CD4-positive, alpha-beta T cell (primary cell): Measurements from ENCODE around the gene SLC11A2. TPM values are rescaled to one million over a fixed set of nuclear protein-coding genes. Genes with fewer than 3 reads are reported as not detected.
"Not testable (repeated sequence)": the region's sequence is repeated elsewhere in the genome, so short reads cannot be mapped to it uniquely, and the experiment has no call there.

Experiments
- ATAC-seq: fragments of 200-7000 bp; cut with Tn5 transposase; one replicate; pipeline ENCODE4 v1.10.0; 2022; ENCODE audit warnings: mild to moderate bottlenecking; ENCODE audit not compliant: poor library complexity
- CTCF ChIA-PET: fragments of 350-600 bp; sonication (Branson Sonifier 250); formaldehyde crosslinking; loops from one replicate; lab custom pipeline; 2021; ENCODE audit warnings: antibody characterized with exemption, inconsistent platforms; lab: Charles Lee
- POLR2A ChIA-PET: fragments of 350-600 bp; sonication (Branson Sonifier 250); formaldehyde crosslinking; loops from one replicate; lab custom pipeline; 2021; ENCODE audit warnings: antibody characterized with exemption, inconsistent platforms; lab: Charles Lee
- DNase-seq, 14 experiments: peaks; one replicate each; pipeline ENCODE4 v3.0.0-alpha.2; 2013 to 2020; ENCODE audit warnings: mixed read lengths in 2 of 14
- H3K27ac ChIP-seq, 2 donors: one replicate each; pipeline versions ENCODE4 v1.5.1 to v1.7.0; 2013; ENCODE audit warnings: low read length in 2 of 2, low read depth in 1 of 2, mild to moderate bottlenecking in 1 of 2
- H3K27me3 ChIP-seq, 2 experiments: 1 replicate in 1 of 2; 2 replicates in 1 of 2; pipeline versions ENCODE4 v1.6.1 to v1.7.0; 2013; ENCODE audit warnings: low read length in 2 of 2, control low read depth in 1 of 2, mild to moderate bottlenecking in 1 of 2, moderate library complexity in 1 of 2; ENCODE audit not compliant: insufficient read depth in 2 of 2, control insufficient read depth in 1 of 2
- H3K36me3 ChIP-seq: one replicate; pipeline ENCODE4 v1.6.1; 2013; ENCODE audit warnings: low read length, control low read depth; ENCODE audit not compliant: insufficient read depth
- H3K4me1 ChIP-seq: one replicate; pipeline ENCODE4 v1.6.1; 2013; ENCODE audit warnings: low read length, control low read depth; ENCODE audit not compliant: insufficient read depth
- H3K4me3 ChIP-seq: one replicate; pipeline ENCODE4 v1.5.1; 2013; ENCODE audit warnings: mild to moderate bottlenecking, low read length, moderate library complexity
- H3K9me3 ChIP-seq, 2 experiments: 1 replicate in 1 of 2; 2 replicates in 1 of 2; pipeline versions ENCODE4 v1.6.1 to v1.7.0; 2013; ENCODE audit warnings: low read length in 2 of 2, mild to moderate bottlenecking in 2 of 2, control low read depth in 1 of 2, moderate library complexity in 1 of 2; ENCODE audit not compliant: control insufficient read depth in 1 of 2, insufficient read depth in 1 of 2
- H3K27ac Mint-ChIP-seq: one replicate; pipeline ENCODE4 v1.8.0; 2020; ENCODE audit warnings: mixed read lengths
- H3K27me3 Mint-ChIP-seq: one replicate; pipeline ENCODE4 v1.8.0; 2021; ENCODE audit warnings: mixed read lengths
- H3K36me3 Mint-ChIP-seq: one replicate; pipeline ENCODE4 v1.8.0; 2021; ENCODE audit warnings: low read depth, mixed read lengths
- H3K4me1 Mint-ChIP-seq: one replicate; pipeline ENCODE4 v1.8.0; 2021; ENCODE audit warnings: low read depth, mixed read lengths
- H3K4me3 Mint-ChIP-seq: one replicate; pipeline ENCODE4 v1.8.0; 2020; ENCODE audit warnings: mild to moderate bottlenecking, mixed read lengths
- H3K9me3 Mint-ChIP-seq: one replicate; pipeline ENCODE4 v1.8.0; 2020; ENCODE audit warnings: mixed read lengths
- intact Hi-C, 2 experiments: fragments of 100-400 bp; cut with DNase I in 1 of 2; cut with micrococcal nuclease in 1 of 2; formaldehyde crosslinking; loops; one replicate each; pipeline versions ENCODE4 v1.15.1 to v1.9.0; 2023 to 2025; cut with DNase I, micrococcal nuclease
- total RNA-seq, 174 experiments: library from RNA in 2 of 174; stranded (reverse) in 2 of 174; gene quantifications; one replicate each; pipeline ENCODE4 v1.2.3 and lab custom pipeline; 2021 to 2026
- TF ChIP-seq, protein P1 (sequence below): fragments of 200-600 bp; IDR thresholded peaks from one replicate; pipeline ENCODE4 v1.8.0; 2022; ENCODE audit warnings: antibody characterized with exemption, mild to moderate bottlenecking

SLC11A2 gene
- total RNA-seq, 2 experiments from 2014 or later, result 43.6 to 47.7 TPM

GRCh38 chr12:50955288-50955687, 70.9 kb downstream of the SLC11A2 start:
- no peaks in the 10 kb centered on the region for H3K9me3 ChIP-seq
- intact Hi-C loops, result no loop called here
- ATAC-seq, result no peak
- TF ChIP-seq, protein P1, sequence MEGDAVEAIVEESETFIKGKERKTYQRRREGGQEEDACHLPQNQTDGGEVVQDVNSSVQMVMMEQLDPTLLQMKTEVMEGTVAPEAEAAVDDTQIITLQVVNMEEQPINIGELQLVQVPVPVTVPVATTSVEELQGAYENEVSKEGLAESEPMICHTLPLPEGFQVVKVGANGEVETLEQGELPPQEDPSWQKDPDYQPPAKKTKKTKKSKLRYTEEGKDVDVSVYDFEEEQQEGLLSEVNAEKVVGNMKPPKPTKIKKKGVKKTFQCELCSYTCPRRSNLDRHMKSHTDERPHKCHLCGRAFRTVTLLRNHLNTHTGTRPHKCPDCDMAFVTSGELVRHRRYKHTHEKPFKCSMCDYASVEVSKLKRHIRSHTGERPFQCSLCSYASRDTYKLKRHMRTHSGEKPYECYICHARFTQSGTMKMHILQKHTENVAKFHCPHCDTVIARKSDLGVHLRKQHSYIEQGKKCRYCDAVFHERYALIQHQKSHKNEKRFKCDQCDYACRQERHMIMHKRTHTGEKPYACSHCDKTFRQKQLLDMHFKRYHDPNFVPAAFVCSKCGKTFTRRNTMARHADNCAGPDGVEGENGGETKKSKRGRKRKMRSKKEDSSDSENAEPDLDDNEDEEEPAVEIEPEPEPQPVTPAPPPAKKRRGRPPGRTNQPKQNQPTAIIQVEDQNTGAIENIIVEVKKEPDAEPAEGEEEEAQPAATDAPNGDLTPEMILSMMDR, result no peak
- ChIA-PET POLR2A (no interaction called here), CTCF (interaction anchor here (0.6 kb wide), 1 partner anchor 547 kb away, joined by 4 read pairs; no protein-coding TSS in a partner anchor)
- Mint-ChIP-seq H3K27ac (no peak overlapping the region), H3K4me1 (peaks cover 5% of the 10 kb centered on the region), H3K9me3 (no peaks in the 10 kb centered on the region), H3K4me3 (no peak overlapping the region), H3K27me3 (no peaks in the 10 kb centered on the region), H3K36me3 (no peaks in the 10 kb centered on the region)
- no peaks in the 10 kb centered on the region for H3K4me1 ChIP-seq
- H3K4me3 ChIP-seq, result no peak overlapping the region
- H3K27ac ChIP-seq, result no peak overlapping the region
- H3K36me3 ChIP-seq, result no peaks in the 10 kb centered on the region
- no peaks in the 10 kb centered on the region for H3K27me3 ChIP-seq
- no peak for DNase-seq

- intact Hi-C loops, H3K27ac ChIP-seq, H3K36me3 ChIP-seq, H3K4me1 Mint-ChIP-seq, H3K9me3 ChIP-seq, H3K27me3 ChIP-seq, H3K4me1 ChIP-seq, H3K36me3 Mint-ChIP-seq, H3K27ac Mint-ChIP-seq, ATAC-seq, DNase-seq, CTCF ChIA-PET, POLR2A ChIA-PET, H3K27me3 Mint-ChIP-seq, H3K4me3 ChIP-seq, H3K4me3 Mint-ChIP-seq, H3K9me3 Mint-ChIP-seq: not testable (repeated sequence)
Measured at GRCh38 chr12:50954789-50955188, 71.4 kb downstream of the SLC11A2 start.

GRCh38 chr12:50953047-50953446, 73.1 kb downstream of the SLC11A2 start:
- H3K36me3 ChIP-seq, result no peaks in the 10 kb centered on the region
- Mint-ChIP-seq H3K36me3 (no peaks in the 10 kb centered on the region), H3K9me3 (no peaks in the 10 kb centered on the region), H3K27ac (no peak overlapping the region), H3K27me3 (no peaks in the 10 kb centered on the region), H3K4me3 (no peak overlapping the region), H3K4me1 (no peaks in the 10 kb centered on the region)
- no peak overlapping the region for H3K4me3 ChIP-seq
- H3K27me3 ChIP-seq, result no peaks in the 10 kb centered on the region
- intact Hi-C loops, result no loop called here
- H3K27ac ChIP-seq, result no peak overlapping the region
- CTCF ChIA-PET, result interaction anchor here (0.6 kb wide), 1 partner anchor 60 kb away, joined by 4 read pairs; no protein-coding TSS in a partner anchor
- H3K4me1 ChIP-seq, result no peaks in the 10 kb centered on the region
- DNase-seq (peak in 1 of 14 experiments; percentile 4), ATAC-seq (no peak)
- TF ChIP-seq, protein P1, result no peak
- no peaks in the 10 kb centered on the region for H3K9me3 ChIP-seq
- POLR2A ChIA-PET, result no interaction called here

DNA sequence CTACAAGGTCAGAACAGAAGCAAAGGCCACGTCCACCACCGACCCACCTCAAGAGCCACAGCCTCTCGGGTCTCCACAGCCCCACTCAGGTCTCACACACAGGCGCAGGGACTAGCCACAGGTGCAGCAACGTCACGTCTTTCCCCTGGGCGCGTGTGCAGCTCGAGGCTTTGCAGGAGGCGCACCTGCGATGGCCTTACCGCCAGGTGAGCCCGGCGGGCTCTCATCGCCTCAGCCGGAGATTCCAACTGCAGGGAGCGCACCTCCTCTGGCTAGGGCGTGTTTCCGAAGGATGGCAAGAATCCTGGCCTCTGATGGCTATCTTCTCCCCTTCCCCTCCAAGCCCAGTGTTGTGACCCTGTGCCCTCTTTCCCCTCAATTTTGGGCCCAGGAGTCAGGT, 73.7 kb downstream of the SLC11A2 start, which contains the start of gene HIGD1C:
TSS of gene HIGD1C (plus strand) at position 35 of the 400 bp plus-strand sequence. CDS start 1,455 bp downstream, outside the sequence.
- Histone ChIP-seq H3K4me1 (no peaks in the 10 kb centered on the region), H3K27ac (no peak within 1 kb of the TSS), H3K27me3 (no peaks in the 10 kb centered on the region), H3K9me3 (no peaks in the 10 kb centered on the region), H3K36me3 (no peaks in the 10 kb centered on the region), H3K4me3 (no peak within 1 kb of the TSS)
- H3K27ac Mint-ChIP-seq, result no peak within 1 kb of the TSS
- no peaks in the 10 kb centered on the region for H3K36me3 Mint-ChIP-seq
- no peaks in the 10 kb centered on the region for H3K27me3 Mint-ChIP-seq
- DNase-seq (no peak), ATAC-seq (no peak)
- CTCF ChIA-PET, result no interaction called here
- no peak within 1 kb of the TSS for H3K4me3 Mint-ChIP-seq
- no peaks in the 10 kb centered on the region for H3K9me3 Mint-ChIP-seq
- intact Hi-C loops, result no loop called here
- H3K4me1 Mint-ChIP-seq, result no peaks in the 10 kb centered on the region
- TF ChIP-seq, protein P1, result no peak
- POLR2A ChIA-PET, result no interaction called here
